ENCODE data around the gene SLC16A3.
A peak's percentile ranks its signal among the peaks of the same experiment; 100 is the strongest.

Gene SLC16A3

DNA sequence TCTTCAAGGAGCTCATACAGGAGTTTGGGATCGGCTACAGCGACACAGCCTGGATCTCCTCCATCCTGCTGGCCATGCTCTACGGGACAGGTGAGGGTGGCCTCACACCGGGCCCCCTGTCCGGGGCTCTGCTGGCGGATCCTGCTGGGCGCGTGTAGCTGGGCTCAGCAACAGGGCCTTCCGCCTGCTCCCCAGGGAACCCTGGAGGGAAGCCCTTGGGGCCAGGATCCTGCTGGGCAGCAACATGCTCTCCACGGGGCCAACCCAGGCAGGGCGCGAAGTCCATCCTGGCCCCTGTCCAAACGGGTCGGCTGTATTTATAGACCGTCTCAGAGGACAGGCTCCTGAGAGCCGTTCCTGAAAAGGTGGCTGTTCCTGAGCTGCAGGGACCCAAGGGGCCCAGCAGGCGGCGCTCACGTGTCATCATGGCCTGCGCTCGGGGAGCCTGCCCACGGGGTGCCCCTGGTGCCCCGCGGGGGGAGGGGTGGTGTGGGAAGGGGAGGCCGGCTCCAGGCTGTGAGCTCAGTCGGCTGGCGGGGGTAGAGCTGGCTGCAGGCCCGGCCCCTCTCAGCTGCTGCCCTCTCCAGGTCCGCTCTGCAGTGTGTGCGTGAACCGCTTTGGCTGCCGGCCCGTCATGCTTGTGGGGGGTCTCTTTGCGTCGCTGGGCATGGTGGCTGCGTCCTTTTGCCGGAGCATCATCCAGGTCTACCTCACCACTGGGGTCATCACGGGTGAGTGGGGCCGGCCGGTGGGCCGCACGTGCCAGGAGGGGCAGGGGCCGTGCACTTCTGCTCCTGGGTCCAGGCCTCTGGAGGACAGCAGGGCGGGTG lies 7.5 kb downstream of the SLC16A3 start:
- peak; percentile 56 for DNase-seq (ENCODE audit: low spot score)

GRCh38 chr17:82237083-82237745 lies 8.4 kb downstream of the SLC16A3 start:
- no peak for DNase-seq (ENCODE audit: low spot score)

DNA sequence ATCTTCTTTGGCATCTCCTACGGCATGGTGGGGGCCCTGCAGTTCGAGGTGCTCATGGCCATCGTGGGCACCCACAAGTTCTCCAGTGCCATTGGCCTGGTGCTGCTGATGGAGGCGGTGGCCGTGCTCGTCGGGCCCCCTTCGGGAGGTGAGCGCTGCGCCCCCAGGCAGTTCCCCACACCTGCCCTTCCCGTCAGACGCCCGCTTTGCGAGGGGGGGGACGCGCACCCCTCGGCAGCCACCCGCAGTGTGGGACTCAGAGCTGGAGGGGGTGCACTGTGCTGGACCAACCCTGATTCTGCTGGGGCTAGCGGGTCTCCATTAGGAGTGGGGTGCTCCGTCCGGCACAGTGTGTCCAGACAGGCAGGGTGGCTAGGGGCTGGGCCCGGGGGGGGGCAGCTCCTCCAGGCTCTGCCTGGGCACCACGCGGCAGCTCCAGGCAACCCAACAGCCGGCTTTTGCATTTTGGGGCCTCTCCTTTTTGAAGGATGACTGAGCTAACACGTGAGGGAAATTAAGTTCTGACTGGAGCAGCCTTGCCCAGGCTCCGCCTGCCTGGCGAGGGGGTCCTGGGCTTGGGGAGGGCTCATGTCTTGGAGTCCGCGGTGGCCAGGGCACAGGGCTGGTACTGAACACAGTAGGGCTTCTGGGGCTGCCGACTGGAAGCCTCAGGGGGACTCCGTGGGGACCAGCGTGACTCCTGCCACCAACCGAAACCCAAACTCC lies 9.1 kb downstream of the SLC16A3 start:
- DNase-seq (ENCODE audit: low spot score), result no peak

DNA sequence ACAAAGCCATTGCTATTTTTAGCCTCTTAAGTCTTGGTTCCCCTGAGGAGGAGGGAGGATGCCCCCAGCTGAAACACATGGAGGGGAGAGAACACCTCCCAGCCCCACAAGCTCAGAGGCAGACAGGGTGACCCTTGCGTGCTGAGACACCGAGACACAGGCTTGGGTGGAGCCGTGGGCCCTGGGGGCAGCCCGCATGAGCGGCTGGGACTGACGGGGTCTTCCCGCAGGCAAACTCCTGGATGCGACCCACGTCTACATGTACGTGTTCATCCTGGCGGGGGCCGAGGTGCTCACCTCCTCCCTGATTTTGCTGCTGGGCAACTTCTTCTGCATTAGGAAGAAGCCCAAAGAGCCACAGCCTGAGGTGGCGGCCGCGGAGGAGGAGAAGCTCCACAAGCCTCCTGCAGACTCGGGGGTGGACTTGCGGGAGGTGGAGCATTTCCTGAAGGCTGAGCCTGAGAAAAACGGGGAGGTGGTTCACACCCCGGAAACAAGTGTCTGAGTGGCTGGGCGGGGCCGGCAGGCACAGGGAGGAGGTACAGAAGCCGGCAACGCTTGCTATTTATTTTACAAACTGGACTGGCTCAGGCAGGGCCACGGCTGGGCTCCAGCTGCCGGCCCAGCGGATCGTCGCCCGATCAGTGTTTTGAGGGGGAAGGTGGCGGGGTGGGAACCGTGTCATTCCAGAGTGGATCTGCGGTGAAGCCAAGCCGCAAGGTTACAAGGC lies 9.8 kb downstream of the SLC16A3 start:
- no peak for DNase-seq (ENCODE audit: low spot score)

DNA sequence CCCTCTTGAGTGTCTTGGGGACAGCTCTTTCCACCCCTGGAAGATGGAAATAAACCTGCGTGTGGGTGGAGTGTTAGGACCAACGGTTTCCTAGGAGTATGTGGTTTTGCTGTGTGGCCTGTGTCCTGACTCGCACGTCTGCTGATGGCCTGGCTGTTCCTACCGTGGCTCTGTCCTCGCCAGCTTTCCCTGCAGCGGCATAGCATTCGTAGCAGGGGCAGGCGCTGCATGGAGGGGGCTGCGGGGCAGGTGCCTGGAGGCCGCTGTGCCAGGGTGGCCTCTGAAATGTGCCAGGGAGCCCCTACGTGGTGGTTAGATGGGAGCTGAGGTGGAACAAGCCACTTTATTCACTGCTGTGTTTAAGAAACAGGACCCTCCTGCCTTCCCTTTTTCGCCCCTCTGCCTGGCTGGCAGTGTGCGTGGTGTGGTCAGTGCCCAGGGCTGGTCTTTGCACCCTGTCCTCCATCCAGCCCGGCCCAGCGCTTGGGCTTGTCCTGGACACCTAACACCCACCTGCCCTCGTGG lies 10.6 kb downstream of the SLC16A3 start:
- DNase-seq (ENCODE audit: low spot score), result no peak

- DNase-seq (ENCODE audit: low spot score), result no peak
These were observed 11.2 kb downstream of the SLC16A3 start for GRCh38 chr17:82239926-82240505.

DNA sequence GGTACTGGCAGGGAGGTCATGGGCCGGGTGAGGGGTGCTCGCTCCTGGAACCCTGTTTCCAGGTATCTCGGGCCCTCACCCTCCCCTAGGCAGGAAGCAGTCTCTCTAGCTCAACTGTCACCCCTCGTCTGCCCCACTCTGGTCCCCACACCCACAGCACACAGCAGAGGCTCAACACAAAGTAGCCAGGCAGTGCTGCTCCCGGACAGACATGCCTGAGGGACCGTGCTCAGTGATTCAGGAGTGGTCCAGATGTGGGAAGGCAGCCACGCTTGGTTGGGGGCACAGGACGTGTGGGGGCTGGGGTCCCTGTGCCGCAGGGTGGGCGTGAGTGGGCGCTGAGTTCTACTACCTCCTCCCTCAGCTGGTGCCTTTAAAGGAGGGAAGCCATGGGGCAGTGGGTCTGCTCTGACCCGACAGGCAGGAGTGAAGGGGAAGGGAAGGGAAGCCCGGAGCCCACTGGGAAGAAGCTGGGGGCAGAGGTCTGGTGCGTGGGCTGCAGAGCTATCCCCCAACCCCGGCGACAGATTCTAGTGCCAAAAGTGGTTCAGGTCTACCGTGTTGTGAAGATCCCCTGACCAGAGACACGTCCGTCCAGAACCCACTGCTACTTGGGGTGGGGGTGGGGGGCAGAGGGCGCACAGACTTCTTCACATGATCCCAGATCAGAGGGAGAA lies 11.8 kb downstream of the SLC16A3 start:
- DNase-seq (ENCODE audit: low spot score), result no peak

- DNase-seq (ENCODE audit: low spot score), result no peak
These were observed 12.5 kb downstream of the SLC16A3 start for GRCh38 chr17:82241183-82241925.

DNA sequence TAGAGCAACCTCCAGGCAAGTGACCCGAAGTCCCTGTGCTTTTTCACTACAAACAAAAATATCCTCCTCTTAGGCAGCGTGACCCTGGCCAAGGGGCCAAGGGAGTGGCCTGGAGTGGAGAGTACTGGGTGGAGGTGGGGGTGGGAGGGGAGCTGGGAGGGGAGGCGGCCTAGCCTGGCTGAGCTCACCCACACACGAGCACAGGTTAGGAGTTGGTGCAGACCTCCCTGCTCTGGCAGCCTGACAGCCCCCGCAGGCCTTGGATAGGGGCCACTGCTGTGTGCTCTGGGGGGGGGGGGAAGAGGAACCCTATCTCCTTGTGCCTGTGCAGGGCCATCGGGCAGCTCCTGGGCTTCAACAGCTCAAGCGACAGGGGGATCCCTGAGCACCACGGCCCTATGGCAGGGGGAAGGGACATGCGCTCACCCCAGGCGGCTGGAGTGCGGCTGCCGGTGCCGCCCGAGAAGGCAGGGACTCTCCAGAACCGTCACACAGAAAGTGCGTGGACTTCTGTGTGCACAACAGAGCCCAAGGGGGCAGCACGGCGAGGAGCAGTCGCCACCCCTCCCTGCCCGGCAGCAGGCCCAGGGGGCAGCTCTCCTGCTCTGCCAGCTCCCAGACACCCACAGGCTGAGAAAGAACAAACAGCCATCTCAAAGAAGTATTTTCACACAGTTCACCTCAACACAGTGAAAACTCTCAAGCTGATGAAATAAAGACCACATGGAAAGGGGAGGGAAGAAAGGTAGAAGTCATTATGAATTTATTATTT lies 13.3 kb downstream of the SLC16A3 start:
- no peak for DNase-seq (ENCODE audit: low spot score)

DNA sequence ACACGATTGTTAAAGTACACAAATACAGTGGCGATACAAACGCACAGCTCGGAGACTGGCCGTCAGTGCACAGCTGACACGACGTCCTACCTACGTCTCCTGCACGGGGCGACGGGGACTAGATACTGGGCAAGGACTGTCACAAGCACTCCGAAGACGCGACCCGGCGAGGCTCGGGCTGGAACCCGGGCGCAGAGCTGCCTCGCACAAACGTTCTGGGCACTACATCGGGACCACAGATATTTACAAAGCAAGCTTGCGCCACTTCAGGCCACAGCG lies 13.8 kb downstream of the SLC16A3 start:
- DNase-seq (ENCODE audit: low spot score), result no peak

DNA sequence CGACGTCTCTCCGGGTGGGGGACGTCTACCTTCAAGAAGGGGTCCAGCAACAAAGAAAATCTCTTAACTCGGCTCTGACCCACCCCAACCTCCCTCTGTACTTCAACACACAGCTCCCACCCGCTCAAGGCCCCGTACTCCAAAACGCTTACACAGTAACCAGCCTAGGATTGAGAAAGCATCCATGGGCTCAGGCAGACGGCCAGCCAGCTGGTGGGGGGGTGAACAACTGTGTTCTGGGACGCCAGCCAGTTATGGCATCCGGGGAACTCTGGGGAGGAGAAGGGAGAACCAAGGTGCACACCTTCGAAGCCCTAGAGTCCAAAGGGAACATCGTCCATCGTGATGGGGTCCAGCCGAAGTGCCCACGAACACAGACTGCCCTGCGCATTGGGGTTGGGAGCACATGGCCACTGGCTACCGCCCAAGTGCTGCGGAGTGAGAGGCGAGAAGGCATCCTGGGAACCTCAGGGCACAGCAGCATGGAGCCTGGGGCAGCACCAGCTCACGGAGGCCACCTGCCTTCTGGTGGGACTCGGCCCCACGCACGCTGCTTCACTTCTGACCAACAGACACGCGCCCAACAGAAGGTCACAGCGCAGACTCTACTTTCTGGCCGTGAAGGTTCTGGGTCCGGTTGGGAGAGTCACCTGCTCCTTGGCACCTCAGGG lies 14.3 kb downstream of the SLC16A3 start:
- no peak for DNase-seq (ENCODE audit: low spot score)

GRCh38 chr17:82243648-82244412 lies 15.0 kb downstream of the SLC16A3 start:
- DNase-seq (ENCODE audit: low spot score), result no peak

GRCh38 chr17:82244413-82245133 lies 15.7 kb downstream of the SLC16A3 start:
- DNase-seq (ENCODE audit: low spot score), result peak; percentile 63

DNA sequence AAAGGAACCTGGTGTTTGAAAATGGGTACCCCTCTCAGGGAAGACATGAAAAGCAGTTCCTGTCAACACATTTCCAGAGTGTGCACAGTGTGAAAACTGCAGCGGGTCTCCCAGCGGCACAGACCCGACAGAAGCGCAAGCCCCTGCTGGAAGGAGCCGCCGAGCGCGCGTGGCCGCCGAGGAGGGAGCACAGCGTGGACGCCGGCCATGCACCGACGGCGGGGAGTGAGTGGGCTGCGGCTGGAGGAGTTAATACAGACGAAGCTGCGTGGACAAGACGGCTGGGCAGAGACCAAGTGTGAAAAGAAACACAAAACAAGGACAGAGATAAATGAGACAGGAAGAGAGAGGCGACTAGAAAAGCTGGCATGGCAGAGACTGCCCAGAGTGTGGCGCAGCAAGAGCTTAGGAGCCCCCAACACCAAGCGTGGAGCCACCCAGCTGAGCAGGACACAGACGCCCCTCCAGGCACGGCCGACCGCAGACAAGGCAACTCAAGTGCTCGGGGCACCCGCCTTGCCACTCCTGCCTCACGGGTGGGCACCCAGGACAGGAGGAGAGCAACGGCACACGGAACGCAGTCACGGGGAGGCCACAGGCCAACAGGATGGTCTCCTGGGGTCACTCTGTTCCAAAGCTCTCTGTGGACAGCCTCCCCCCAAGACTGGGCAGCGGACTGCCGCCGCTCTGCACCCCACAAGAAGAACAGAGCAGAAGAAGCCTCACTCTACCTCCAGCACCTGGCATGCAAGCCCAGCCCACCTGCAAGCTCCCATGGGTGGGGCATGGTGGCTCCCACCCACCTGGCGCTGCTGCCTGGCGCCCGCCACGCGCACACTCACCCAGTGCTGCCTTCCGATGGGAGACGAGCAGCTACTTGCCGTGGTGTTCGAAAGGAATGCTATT lies 16.5 kb downstream of the SLC16A3 start:
- no peak for DNase-seq (ENCODE audit: low spot score)

GRCh38 chr17:82246040-82246364 lies 17.2 kb downstream of the SLC16A3 start:
- DNase-seq (ENCODE audit: low spot score), result no peak

DNA sequence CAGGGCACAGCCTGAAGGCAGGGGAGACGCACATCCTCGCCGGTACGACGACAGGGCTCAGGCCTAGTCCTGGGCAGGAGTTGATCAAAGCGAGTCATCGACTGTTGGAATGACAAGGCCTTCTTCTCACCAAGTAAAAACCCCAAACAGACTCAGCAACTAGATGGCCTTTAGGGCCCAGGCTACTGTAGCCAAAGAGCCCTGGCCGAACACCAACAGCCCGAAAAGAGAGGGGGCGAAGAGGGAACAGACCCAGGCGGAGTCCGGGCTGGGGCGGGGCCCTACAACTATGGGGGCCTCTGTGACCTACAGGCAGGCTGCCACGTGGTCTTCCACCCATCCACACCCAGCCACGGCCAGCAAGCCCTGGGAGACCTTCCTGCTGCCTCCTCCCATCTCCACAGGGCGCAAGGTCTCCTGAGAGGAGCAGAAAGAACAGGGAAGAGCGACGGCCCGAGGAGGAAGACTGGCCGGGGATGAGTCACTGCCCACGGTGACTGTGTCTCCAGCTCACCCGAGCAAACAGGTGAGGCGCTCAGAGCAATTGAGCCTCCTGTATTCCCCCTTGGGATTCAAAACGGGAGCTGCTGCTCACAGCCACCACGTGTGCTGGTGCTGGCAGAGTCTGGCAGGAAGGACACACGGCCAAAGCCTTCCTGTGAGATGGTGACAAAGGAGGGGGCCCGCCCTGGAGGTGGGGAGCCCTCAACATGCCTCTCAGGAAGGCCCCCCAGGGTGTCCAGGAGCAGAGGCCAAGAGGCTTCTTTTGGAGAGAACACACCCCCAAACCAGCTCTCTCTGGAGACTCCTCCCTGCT lies 17.7 kb downstream of the SLC16A3 start:
- DNase-seq (ENCODE audit: low spot score), result peak; percentile 62
